Liver (tissue), 9 donors: ENCODE measurements around the gene HOXB4. TPM values are rescaled to one million over a fixed set of nuclear protein-coding genes. Genes with fewer than 3 reads are reported as not detected.

Experiments used
- DNase-seq: peaks from one replicate; pipeline ENCODE4 v3.0.0-alpha.2; 2017; ENCODE audit warnings: low spot score
- H3K27ac ChIP-seq, 2 donors: one replicate each; pipeline ENCODE4 v1.7.0; 2013; ENCODE audit warnings: inconsistent platforms in 2 of 2, low read length in 2 of 2, control low read depth in 1 of 2, low read depth in 1 of 2, mild to moderate bottlenecking in 1 of 2
- H3K27me3 ChIP-seq, 4 donors: one replicate each; pipeline versions ENCODE4 v1.6.1 to v1.7.0; 2013; ENCODE audit warnings: low read length in 3 of 4, inconsistent platforms in 1 of 4, mild to moderate bottlenecking in 1 of 4, moderate library complexity in 1 of 4; ENCODE audit not compliant: control insufficient read depth in 4 of 4, insufficient read depth in 4 of 4
- H3K36me3 ChIP-seq, 4 donors: one replicate each; pipeline versions ENCODE4 v1.6.1 to v1.7.0; 2013; ENCODE audit warnings: low read length in 3 of 4, mild to moderate bottlenecking in 3 of 4, low read depth in 1 of 4, moderate library complexity in 1 of 4; ENCODE audit not compliant: control insufficient read depth in 4 of 4, insufficient read depth in 3 of 4
- H3K4me1 ChIP-seq, 4 donors: one replicate each; pipeline versions ENCODE4 v1.6.1 to v1.7.0; 2013; ENCODE audit warnings: low read length in 3 of 4, mild to moderate bottlenecking in 3 of 4, moderate library complexity in 1 of 4; ENCODE audit not compliant: control insufficient read depth in 4 of 4, insufficient read depth in 4 of 4
- H3K4me3 ChIP-seq, 3 donors: one replicate each; pipeline versions ENCODE4 v1.6.1 to v1.7.0; 2013; ENCODE audit warnings: low read length in 3 of 3, control low read depth in 1 of 3, low read depth in 1 of 3, mild to moderate bottlenecking in 1 of 3
- H3K9ac ChIP-seq, 2 donors: one replicate each; pipeline ENCODE4 v1.7.0; 2013; ENCODE audit warnings: low read length in 2 of 2, mild to moderate bottlenecking in 2 of 2, moderate library complexity in 2 of 2, control low read depth in 1 of 2, low read depth in 1 of 2
- H3K9me3 ChIP-seq, 4 donors: one replicate each; pipeline versions ENCODE4 v1.6.1 to v1.7.0; 2013; ENCODE audit warnings: low read length in 3 of 4; ENCODE audit not compliant: control insufficient read depth in 4 of 4
- ATF3 ChIP-seq: IDR thresholded peaks from 2 replicates; pipeline ENCODE4 v1.6.1; 2016; ENCODE audit warnings: antibody characterized with exemption
- CTCF ChIP-seq: fragments of 150-350 bp; IDR thresholded peaks from 2 replicates; pipeline ENCODE4 v1.5.1; 2017; ENCODE audit warnings: improper control_type of control experiment, low read depth, low read length; ENCODE audit not compliant: missing input control
- EGR1 ChIP-seq, 2 donors: IDR thresholded peaks; 2 replicates each; pipeline ENCODE4 v1.6.1; 2016 to 2018; ENCODE audit warnings: antibody characterized with exemption in 2 of 2, low read depth in 2 of 2
- FOXA1 ChIP-seq: IDR thresholded peaks from 2 replicates; pipeline ENCODE4 v1.6.1; 2016; ENCODE audit warnings: antibody characterized with exemption
- FOXA2 ChIP-seq: IDR thresholded peaks from 2 replicates; pipeline ENCODE4 v1.6.1; 2016; ENCODE audit warnings: antibody characterized with exemption
- GABPA ChIP-seq, 2 donors: IDR thresholded peaks in 1 of 2; conservative IDR thresholded peaks in 1 of 2; 2 replicates each; pipeline ENCODE4 v1.6.1; 2016; ENCODE audit warnings: antibody characterized with exemption in 2 of 2, mild to moderate bottlenecking in 1 of 2, moderate library complexity in 1 of 2
- HNF4G ChIP-seq: IDR thresholded peaks from 2 replicates; pipeline ENCODE4 v1.6.1; 2016; ENCODE audit warnings: antibody characterized with exemption
- JUND ChIP-seq, 2 donors: IDR thresholded peaks; 2 replicates each; pipeline ENCODE4 v1.6.1; 2016; ENCODE audit warnings: antibody characterized with exemption in 2 of 2
- MAX ChIP-seq: IDR thresholded peaks from 2 replicates; pipeline ENCODE4 v1.6.1; 2016; ENCODE audit warnings: antibody characterized with exemption
- RAD21 ChIP-seq, 2 donors: IDR thresholded peaks; 2 replicates each; pipeline ENCODE4 v1.6.1; 2016; ENCODE audit warnings: antibody characterized with exemption in 2 of 2, mild to moderate bottlenecking in 2 of 2
- REST ChIP-seq: IDR thresholded peaks from 2 replicates; pipeline ENCODE4 v1.6.1; 2016; ENCODE audit warnings: antibody characterized with exemption, mild to moderate bottlenecking
- RXRA ChIP-seq, 2 donors: IDR thresholded peaks; 2 replicates each; pipeline ENCODE4 v1.6.1; 2017 to 2018; ENCODE audit warnings: antibody characterized with exemption in 2 of 2, mild to moderate bottlenecking in 1 of 2
- SP1 ChIP-seq: IDR thresholded peaks from 2 replicates; pipeline ENCODE4 v1.6.1; 2018; ENCODE audit warnings: antibody characterized with exemption, mild to moderate bottlenecking
- TAF1 ChIP-seq: conservative IDR thresholded peaks from 2 replicates; pipeline ENCODE4 v1.6.1; 2016; ENCODE audit warnings: antibody characterized with exemption, mild to moderate bottlenecking
- ZBTB33 ChIP-seq: IDR thresholded peaks from 2 replicates; pipeline ENCODE4 v1.6.1; 2016; ENCODE audit warnings: antibody characterized with exemption
- WGBS: extraction: QIAGEN DNeasy Blood & Tissue Kit; methylation state at CpG from one replicate; pipeline ENCODE4 v1.1.7; 2013; 5-methylcytosine and 5-hydroxymethylcytosine counted together
- polyA plus RNA-seq, 2 donors: library from polyadenylated mRNA; stranded (reverse) in 1 of 2; unstranded in 1 of 2; fragments of 200-250 nt in 1 of 2; fragments of >200 nt in 1 of 2; fragmentation: Nextera tagmentation in 1 of 2; extraction: Ambion mirVana in 1 of 2; gene quantifications; one replicate each; pipeline versions ENCODE4 v1.2.1 to v1.2.3, GENCODE V29; 2013 to 2015
- total RNA-seq, 2 donors: library from RNA; depleted of rRNA; stranded (reverse); fragments of >200 nt; gene quantifications; one replicate each; pipeline ENCODE4 v1.2.3, GENCODE V29; 2014
- donor health status: healthy.
- donor health status: healthy.
- donor health status: healthy.
- donor health status: healthy.
- donor health status: healthy.

Gene HOXB4
- total and polyA plus RNA-seq, 4 donors, result 0.19 to 0.75 (median 0.50) TPM

- no peak for DNase-seq
- no peak for TF ChIP-seq SP1
- no peak for TF ChIP-seq GABPA (IDR thresholded peaks at IDR 0.05 in 1 of 2, conservative IDR thresholded peaks at IDR 0.05 in 1 of 2)
- TF ChIP-seq JUND (IDR thresholded peaks at IDR 0.05), result no peak
- no peak for TF ChIP-seq ATF3
- no peak for TF ChIP-seq RAD21 (IDR thresholded peaks at IDR 0.05)
- TF ChIP-seq FOXA1, result no peak
- no peak for TF ChIP-seq TAF1
- no peak for TF ChIP-seq MAX
- TF ChIP-seq RXRA (IDR thresholded peaks at IDR 0.05), result no peak
- no peaks in the 10 kb centered on the region for H3K9me3 ChIP-seq
- 41% methylated on average over 3 of the region's 3 CpGs for WGBS
- peaks cover 4 to 30% (median 11%) of the 10 kb centered on the region in 4 donors for H3K27me3 ChIP-seq
- H3K4me1 ChIP-seq, result peaks cover 3 to 24% (median 13%) of the 10 kb centered on the region in 4 donors
- no peak overlapping the region for H3K4me3 ChIP-seq
- no peak overlapping the region for H3K27ac ChIP-seq
- no peak overlapping the region for H3K9ac ChIP-seq
- no peaks in the 10 kb centered on the region for H3K36me3 ChIP-seq
These were observed 5.6 kb upstream of the HOXB4 start for GRCh38 chr17:48583708-48584222.

GRCh38 chr17:48582750-48583069, 4.6 kb upstream of the HOXB4 start:
- H3K4me3 ChIP-seq, result no peak overlapping the region
- no peaks in the 10 kb centered on the region for H3K9me3 ChIP-seq
- H3K4me1 ChIP-seq, result peaks cover 3 to 24% (median 13%) of the 10 kb centered on the region in 4 donors
- WGBS, result 22% methylated on average over 7 of the region's 7 CpGs
- no peak overlapping the region for H3K9ac ChIP-seq
- DNase-seq, result no peak
- no peaks in the 10 kb centered on the region for H3K36me3 ChIP-seq
- H3K27ac ChIP-seq, result peak overlapping the region; percentile 75 to 82
- TF ChIP-seq RAD21 (IDR thresholded peaks at IDR 0.05) (no peak), SP1 (peak; percentile 2), MAX (no peak), RXRA (IDR thresholded peaks at IDR 0.05) (peak in 1 of 2 donors; percentile 4), ATF3 (no peak), CTCF (no peak)
- H3K27me3 ChIP-seq, result peaks cover 4 to 30% (median 11%) of the 10 kb centered on the region in 4 donors

GRCh38 chr17:48579760-48580554, 1.8 kb upstream of the HOXB4 start:
- Histone ChIP-seq H3K9me3 (no peaks in the 10 kb centered on the region), H3K4me1 (peaks cover 0 to 7% (median 3%) of the 10 kb centered on the region in 4 donors), H3K9ac (peak overlapping the region in 1 of 2 donors; percentile 36), H3K4me3 (no peak overlapping the region), H3K27ac (peak overlapping the region; percentile 50 to 75), H3K27me3 (peaks cover 4 to 19% (median 9%) of the 10 kb centered on the region in 4 donors), H3K36me3 (no peaks in the 10 kb centered on the region)
- no peak for DNase-seq
- 16% methylated on average over 26 of the region's 26 CpGs for WGBS
- TF ChIP-seq TAF1, result no peak
- no peak for TF ChIP-seq ATF3
- TF ChIP-seq ZBTB33, result no peak
- no peak for TF ChIP-seq GABPA (IDR thresholded peaks at IDR 0.05 in 1 of 2, conservative IDR thresholded peaks at IDR 0.05 in 1 of 2)
- TF ChIP-seq HNF4G, result no peak
- TF ChIP-seq REST, result no peak
- no peak for TF ChIP-seq JUND (IDR thresholded peaks at IDR 0.05)
- no peak for TF ChIP-seq FOXA2
- TF ChIP-seq EGR1 (IDR thresholded peaks at IDR 0.05; ENCODE audit: low read depth in 2 of 2), result no peak
